Right ventricle myocardium superior (tissue), 1 donor: ENCODE results near the gene CCDC175. TPM values are rescaled to one million over a fixed set of nuclear protein-coding genes. Genes with fewer than 3 reads are reported as not detected.

ENCODE experiments used
- ATAC-seq: fragments of 200-7000 bp; cut with Tn5 transposase; one replicate; pipeline ENCODE4 v1.9.1; 2020; ENCODE audit warnings: mild to moderate bottlenecking; ENCODE audit not compliant: poor library complexity
- DNase-seq: peaks from one replicate; pipeline ENCODE4 v3.0.0-alpha.2; 2020
- intact Hi-C: fragments of 100-400 bp; cut with DNase I; formaldehyde crosslinking; loops from one replicate; pipeline ENCODE4 v1.11.2; 2022
- total RNA-seq: library from RNA; stranded (reverse); fragmentation: NEBNext Ultra II Directional; extraction: Animal tissue kit (Norgen Biotek cat#: 25700); gene quantifications from one replicate; pipeline ENCODE4 v1.2.1, GENCODE V29; 2021
- donor health status: DM: no; HTN: yes; CAD: no; lungs with severe emphysema.

The CCDC175 gene
- total RNA-seq, 1 donor from 2014 or later: not detected

- intact Hi-C loops: no loop called here
- no peak for ATAC-seq
- no peak for DNase-seq
Observed at GRCh38 chr14:59455411-59455810, 121.2 kb downstream of the CCDC175 start.

Other genes starting within 250 kb of the CCDC175 start
- 1.4 TPM for gene GPR135, start 111.4 kb downstream of the CCDC175 start, total RNA-seq
- gene L3HYPDH, start 92.4 kb downstream of the CCDC175 start, total RNA-seq: 9.1 TPM
- gene JKAMP, start 92.3 kb downstream of the CCDC175 start, total RNA-seq: 22.3 TPM